Endothelial cell of umbilical vein (primary cell): ENCODE results near the gene RNU5B-1. TPM values are rescaled to one million over a fixed set of nuclear protein-coding genes. Genes with fewer than 3 reads are reported as not detected.

Source experiments
- BruUV-seq: library from RNA; stranded (reverse); fragments of 400-500 nt; replicated peaks from 2 replicates; lab custom pipeline; 2021; lab: Mats Ljungman, UMichigan
- CTCF ChIA-PET: fragments of 300-600, 350-600 bp; sonication (Branson Sonifier 250); formaldehyde crosslinking; loops from one replicate; lab custom pipeline; 2021; ENCODE audit warnings: antibody characterized with exemption, inconsistent platforms; lab: Charles Lee
- POLR2A ChIA-PET: fragments of 300-600, 350-600 bp; sonication (Branson Sonifier 250); formaldehyde crosslinking; loops from one replicate; lab custom pipeline; 2021; ENCODE audit warnings: antibody characterized with exemption, inconsistent platforms; lab: Charles Lee
- DNase-seq: peaks from one replicate; pipeline ENCODE4 v3.0.0-alpha.2; 2011; ENCODE audit warnings: low read depth, low spot score
- FAIRE-seq: peaks from 2 replicates; lab custom pipeline; 2011; peaks lifted over from hg19 to GRCh38; lab: Jason Lieb, UNC
- H2AFZ ChIP-seq: 2 replicates; pipeline ENCODE4 v1.6.0; 2012; ENCODE audit warnings: low read depth, low read length, control low read depth, inconsistent platforms
- H3K27ac ChIP-seq: 2 replicates; pipeline ENCODE4 v1.5.1; 2011; ENCODE audit warnings: low read depth, mild to moderate bottlenecking, control low read depth, low read length, moderate library complexity; ENCODE audit not compliant: insufficient read depth
- H3K27me3 ChIP-seq, 2 experiments: 2 replicates each; pipeline versions ENCODE4 v1.6.0 to v1.6.1; 2011; ENCODE audit warnings: low read length in 2 of 2, mixed read lengths in 1 of 2; ENCODE audit not compliant: control insufficient read depth in 2 of 2, insufficient read depth in 2 of 2
- H3K36me3 ChIP-seq, 2 experiments: 2 replicates in 1 of 2; 3 replicates in 1 of 2; pipeline ENCODE4 v1.5.1; 2011; ENCODE audit warnings: low read length in 2 of 2, mild to moderate bottlenecking in 1 of 2, moderate library complexity in 1 of 2; ENCODE audit not compliant: control insufficient read depth in 2 of 2, insufficient read depth in 2 of 2; ENCODE audit errors: extremely low read depth in 1 of 2
- H3K4me1 ChIP-seq: 3 replicates; pipeline ENCODE4 v1.5.1; 2011; ENCODE audit warnings: mild to moderate bottlenecking, low read length; ENCODE audit not compliant: control insufficient read depth, insufficient read depth; ENCODE audit errors: extremely low read depth
- H3K4me2 ChIP-seq: 2 replicates; pipeline ENCODE4 v1.6.1; 2011; ENCODE audit warnings: low read length, control low read depth, mixed read lengths; ENCODE audit not compliant: insufficient read depth
- H3K4me3 ChIP-seq, 3 experiments: fragments of 200-600 bp in 1 of 3; sonication (generic), shearing (Covaris generic) in 1 of 3; replicated peaks in 1 of 3; 2 replicates each; pipeline ENCODE4 v1.5.1; 2011 to 2016; ENCODE audit warnings: control low read depth in 3 of 3, low read length in 3 of 3, mild to moderate bottlenecking in 2 of 3, inconsistent platforms in 1 of 3, low read depth in 1 of 3, moderate library complexity in 1 of 3; ENCODE audit not compliant: insufficient read depth in 1 of 3
- H3K79me2 ChIP-seq: 2 replicates; pipeline ENCODE4 v1.6.0; 2012; ENCODE audit warnings: low read length, inconsistent platforms; ENCODE audit not compliant: control insufficient read depth, insufficient read depth
- H3K9ac ChIP-seq: replicated peaks from 2 replicates; pipeline ENCODE3; 2011; ENCODE audit warnings: low read length, control low read depth; ENCODE audit not compliant: insufficient read depth; ENCODE audit errors: extremely low read depth
- H3K9me1 ChIP-seq: replicated peaks from 3 replicates; pipeline ENCODE4 v1.6.0; 2011; ENCODE audit warnings: mild to moderate bottlenecking, low read length; ENCODE audit not compliant: control insufficient read depth, insufficient read depth; ENCODE audit errors: extremely low read depth
- H3K9me3 ChIP-seq: replicated peaks from 2 replicates; pipeline ENCODE4 v1.5.1; 2012; ENCODE audit warnings: low read length, inconsistent platforms; ENCODE audit not compliant: control insufficient read depth, insufficient read depth
- H4K20me1 ChIP-seq: replicated peaks from 2 replicates; pipeline ENCODE3; 2011; ENCODE audit warnings: mild to moderate bottlenecking, low read length; ENCODE audit not compliant: control insufficient read depth, insufficient read depth; ENCODE audit errors: extremely low read depth
- EZH2 ChIP-seq: IDR thresholded peaks from 2 replicates; pipeline ENCODE4 v1.6.1; 2012; ENCODE audit warnings: borderline replicate concordance, low read depth, mild to moderate bottlenecking, moderate library complexity, low read length, inconsistent platforms; ENCODE audit not compliant: severe bottlenecking
- GATA2 ChIP-seq: IDR thresholded peaks from 2 replicates; pipeline ENCODE4 v1.7.0; 2011; ENCODE audit warnings: low read depth, mild to moderate bottlenecking, moderate library complexity, mixed read lengths, low read length; ENCODE audit not compliant: insufficient read length, insufficient read depth
- MAX ChIP-seq: IDR thresholded peaks from 2 replicates; pipeline ENCODE4 v1.6.1; 2011; ENCODE audit not compliant: insufficient read depth, insufficient read length
- MYC ChIP-seq: IDR thresholded peaks from one replicate; pipeline ENCODE4 v1.6.1; 2011; ENCODE audit warnings: mild to moderate bottlenecking, low read depth, low read length
- dilution Hi-C: fragments of 300-500 bp; cut with MboI; formaldehyde crosslinking; loops from one replicate; pipeline ENCODE4 v1.15.0; 2019; ENCODE audit warnings: low sequenced_read_pairs; ENCODE audit not compliant: extremely low pct_ligation_motif_present
- intact Hi-C: fragments of 100-400 bp; cut with micrococcal nuclease; formaldehyde crosslinking; loops from one replicate; pipeline ENCODE4 v1.10.0; 2022
- polyA plus RNA-seq, 4 experiments: library from polyadenylated mRNA; depleted of rRNA in 3 of 4; stranded (reverse) in 3 of 4; unstranded in 1 of 4; fragments of >200 nt; gene quantifications; 2 replicates each; pipeline versions ENCODE4 v1.2.1 to v1.2.3, GENCODE V29; 2011 to 2012; ENCODE audit warnings: missing spikeins in 1 of 4
- total RNA-seq: library from RNA; stranded (reverse); gene quantifications from 2 replicates; pipeline ENCODE4 v1.2.3, GENCODE V29; 2021
- TF ChIP-seq, protein P1 (sequence below), 2 donors: IDR thresholded peaks; 1 replicate in 1 of 2; 2 replicates in 1 of 2; pipeline ENCODE4 v1.5.1; 2011; ENCODE audit warnings: low read length in 2 of 2, mild to moderate bottlenecking in 2 of 2, moderate library complexity in 2 of 2, control low read depth in 1 of 2, inconsistent platforms in 1 of 2, low read depth in 1 of 2; ENCODE audit not compliant: insufficient read depth in 1 of 2; ENCODE audit errors: extremely low read depth in 1 of 2

Gene RNU5B-1
- total and polyA plus RNA-seq, 2 donors (not counting 3 experiments of a cell fraction or from before 2014, with no cell fraction given): not detected

DNA sequence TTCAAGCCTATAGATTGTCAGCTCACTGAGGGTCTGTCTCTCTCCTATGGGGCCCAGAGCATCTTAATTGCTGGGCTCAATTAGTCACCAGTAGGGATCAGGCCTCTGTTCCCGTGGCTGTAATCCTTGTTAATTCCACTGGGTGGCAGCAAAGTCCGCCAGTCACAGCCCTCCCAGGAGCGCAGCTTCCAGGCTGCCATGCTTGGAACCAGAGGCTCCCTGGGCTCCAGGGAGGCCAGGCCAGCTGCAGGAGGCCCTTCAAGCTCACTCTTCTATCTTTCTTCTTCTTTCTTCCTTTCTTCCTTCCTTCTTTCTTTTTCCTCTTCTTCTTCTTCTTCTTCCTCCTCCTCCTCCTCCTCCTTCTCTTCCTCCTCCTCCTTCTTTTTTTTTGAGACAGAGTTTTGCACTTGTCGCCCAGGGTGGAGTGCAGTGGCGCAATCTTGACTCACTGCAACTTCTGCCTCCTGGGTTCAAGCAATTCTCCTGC lies 14.4 kb downstream of the RNU5B-1 start:
- TF ChIP-seq, protein P1, sequence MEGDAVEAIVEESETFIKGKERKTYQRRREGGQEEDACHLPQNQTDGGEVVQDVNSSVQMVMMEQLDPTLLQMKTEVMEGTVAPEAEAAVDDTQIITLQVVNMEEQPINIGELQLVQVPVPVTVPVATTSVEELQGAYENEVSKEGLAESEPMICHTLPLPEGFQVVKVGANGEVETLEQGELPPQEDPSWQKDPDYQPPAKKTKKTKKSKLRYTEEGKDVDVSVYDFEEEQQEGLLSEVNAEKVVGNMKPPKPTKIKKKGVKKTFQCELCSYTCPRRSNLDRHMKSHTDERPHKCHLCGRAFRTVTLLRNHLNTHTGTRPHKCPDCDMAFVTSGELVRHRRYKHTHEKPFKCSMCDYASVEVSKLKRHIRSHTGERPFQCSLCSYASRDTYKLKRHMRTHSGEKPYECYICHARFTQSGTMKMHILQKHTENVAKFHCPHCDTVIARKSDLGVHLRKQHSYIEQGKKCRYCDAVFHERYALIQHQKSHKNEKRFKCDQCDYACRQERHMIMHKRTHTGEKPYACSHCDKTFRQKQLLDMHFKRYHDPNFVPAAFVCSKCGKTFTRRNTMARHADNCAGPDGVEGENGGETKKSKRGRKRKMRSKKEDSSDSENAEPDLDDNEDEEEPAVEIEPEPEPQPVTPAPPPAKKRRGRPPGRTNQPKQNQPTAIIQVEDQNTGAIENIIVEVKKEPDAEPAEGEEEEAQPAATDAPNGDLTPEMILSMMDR (IDR thresholded peaks at IDR 0.05; ENCODE audit: extremely low read depth in 1 of 2, insufficient read depth in 1 of 2, low read depth in 1 of 2, low read length in 2 of 2): peak; percentile 75 to 87
- no peak for TF ChIP-seq GATA2
- no TSS peak for BruUV-seq
- H3K9me3 ChIP-seq: no peaks in the 10 kb centered on the region
- DNase-seq: peak; percentile 79
- no peaks in the 10 kb centered on the region for H3K36me3 ChIP-seq
- H3K27me3 ChIP-seq: peaks cover 0 to 10% of the 10 kb centered on the region in 2 experiments
- no peak overlapping the region for H2AFZ ChIP-seq
- no peaks in the 10 kb centered on the region for H3K4me1 ChIP-seq
- POLR2A ChIA-PET: interaction anchor here (1.1 to 1.2 kb wide), 2 partner anchors 14 to 66 kb away, joined by 4 to 5 read pairs; partner anchors contain the start of gene RNU5B-1
- CTCF ChIA-PET: interaction anchor here (0.7 to 9.1 kb wide), 13 partner anchors 10 to 118 kb away, joined by 3 to 274 read pairs (median 4); partner anchors contain the start of gene RNU5B-1
- H3K4me3 ChIP-seq: no peak overlapping the region
- dilution Hi-C loops (no loop called here), intact Hi-C loops (loop anchor here (1.0 kb wide), 2 partner anchors 66 to 81 kb away; no protein-coding TSS in a partner anchor)
- no peak overlapping the region for H3K9ac ChIP-seq
- no peaks in the 10 kb centered on the region for H3K79me2 ChIP-seq
- no peaks in the 10 kb centered on the region for H4K20me1 ChIP-seq
- H3K27ac ChIP-seq: no peak overlapping the region
- FAIRE-seq: peak; percentile 92
- no peak overlapping the region for H3K4me2 ChIP-seq
- H3K9me1 ChIP-seq: no peaks in the 10 kb centered on the region

DNA sequence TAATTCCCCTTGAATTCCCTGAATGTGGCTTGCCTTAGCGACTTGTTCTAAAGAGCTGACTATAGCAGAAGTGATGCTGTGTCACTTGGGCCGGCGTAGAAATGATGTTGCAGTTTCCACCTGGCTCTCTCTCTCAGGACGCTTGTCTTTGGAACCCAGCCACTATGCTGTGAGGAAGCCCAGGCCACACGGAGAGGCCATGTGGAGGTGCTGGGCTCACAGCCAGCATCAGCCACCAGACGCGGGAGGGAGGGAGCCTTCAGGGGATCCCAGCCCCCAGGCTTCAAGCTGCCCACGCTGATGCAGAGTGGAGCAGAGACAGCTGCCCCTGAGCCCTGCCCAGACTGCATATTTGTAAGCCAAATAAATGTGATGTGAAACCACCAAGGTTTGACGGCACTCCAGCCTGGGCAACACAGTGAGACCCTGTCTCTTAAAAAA lies 18.6 kb downstream of the RNU5B-1 start:
- ChIA-PET POLR2A (interaction anchor here (0.8 kb wide), 1 partner anchor 18 kb away, joined by 3 read pairs; the partner anchor contains the start of gene RNU5B-1), CTCF (interaction anchor here (1.5 to 9.1 kb wide), 3 partner anchors 13 to 77 kb away, joined by 3 to 274 read pairs (median 94); no protein-coding TSS in a partner anchor)
- H3K36me3 ChIP-seq: no peaks in the 10 kb centered on the region
- H3K9me1 ChIP-seq: no peaks in the 10 kb centered on the region
- intact Hi-C loops: no loop called here
- no peak overlapping the region for H3K27ac ChIP-seq
- H4K20me1 ChIP-seq: no peaks in the 10 kb centered on the region
- DNase-seq (peak; percentile 55), FAIRE-seq (no peak)
- H3K27me3 ChIP-seq: peaks cover 0 to 8% of the 10 kb centered on the region in 2 experiments
- no peak overlapping the region for H3K4me2 ChIP-seq
- no peak overlapping the region for H3K4me3 ChIP-seq
- peaks cover 3% of the 10 kb centered on the region for H3K4me1 ChIP-seq
- H2AFZ ChIP-seq: no peak overlapping the region
- BruUV-seq: no TSS peak
- no peaks in the 10 kb centered on the region for H3K9me3 ChIP-seq
- dilution Hi-C loops: no loop called here
- no peaks in the 10 kb centered on the region for H3K79me2 ChIP-seq
- TF ChIP-seq MAX: no peak
- no peak for TF ChIP-seq GATA2
- TF ChIP-seq, protein P1 (IDR thresholded peaks at IDR 0.05; ENCODE audit: extremely low read depth in 1 of 2, insufficient read depth in 1 of 2, low read depth in 1 of 2, low read length in 2 of 2): no peak
- no peak for TF ChIP-seq MYC
- no peak for TF ChIP-seq EZH2
- no peak overlapping the region for H3K9ac ChIP-seq
